ENCODE measurements around the gene MOCS3.

DNA sequence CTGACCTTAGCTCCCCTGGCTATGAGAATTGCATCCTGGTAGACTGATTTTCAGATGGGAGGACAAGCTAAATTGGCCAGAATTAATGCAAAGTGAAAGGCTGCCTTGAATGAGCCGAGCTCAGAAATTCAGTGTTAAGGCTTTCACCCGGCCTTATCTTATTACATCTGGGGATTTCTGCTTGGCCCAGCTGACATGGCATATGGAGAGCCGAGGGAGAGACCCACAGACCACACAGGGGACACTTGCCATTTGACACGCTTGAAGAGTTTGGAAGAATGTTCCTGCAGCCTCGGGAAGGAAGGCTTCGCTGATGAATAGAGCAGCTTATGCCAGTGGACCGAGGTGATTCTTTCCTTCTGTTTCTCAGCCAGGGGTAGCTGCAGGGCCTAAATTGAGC lies 9.0 kb downstream of the MOCS3 start:
- TF ChIP-seq POLR2A (IDR thresholded peaks at IDR 0.05; ENCODE audit: low read depth, low read length), result no peak
- no peak for TF ChIP-seq TAF1 (IDR thresholded peaks at IDR 0.05; ENCODE audit: borderline replicate concordance, low read depth, low read length)
- TF ChIP-seq POLR2AphosphoS5 (IDR thresholded peaks at IDR 0.05; ENCODE audit: low read depth, low read length), result no peak
